Stimulated activated CD4-positive, alpha-beta T cell treated with anti-CD3 and anti-CD28 coated beads, Interleukin-2, amount 100 ng/mL, for 48 hours (primary cell): ENCODE results near the gene SDHB.
A peak's percentile ranks its signal among the peaks of the same experiment; 100 is the strongest.

ENCODE experiments used
- DNase-seq, 2 donors: peaks; one replicate each; pipeline ENCODE4 v3.0.0-alpha.2; 2020

Gene SDHB

DNA sequence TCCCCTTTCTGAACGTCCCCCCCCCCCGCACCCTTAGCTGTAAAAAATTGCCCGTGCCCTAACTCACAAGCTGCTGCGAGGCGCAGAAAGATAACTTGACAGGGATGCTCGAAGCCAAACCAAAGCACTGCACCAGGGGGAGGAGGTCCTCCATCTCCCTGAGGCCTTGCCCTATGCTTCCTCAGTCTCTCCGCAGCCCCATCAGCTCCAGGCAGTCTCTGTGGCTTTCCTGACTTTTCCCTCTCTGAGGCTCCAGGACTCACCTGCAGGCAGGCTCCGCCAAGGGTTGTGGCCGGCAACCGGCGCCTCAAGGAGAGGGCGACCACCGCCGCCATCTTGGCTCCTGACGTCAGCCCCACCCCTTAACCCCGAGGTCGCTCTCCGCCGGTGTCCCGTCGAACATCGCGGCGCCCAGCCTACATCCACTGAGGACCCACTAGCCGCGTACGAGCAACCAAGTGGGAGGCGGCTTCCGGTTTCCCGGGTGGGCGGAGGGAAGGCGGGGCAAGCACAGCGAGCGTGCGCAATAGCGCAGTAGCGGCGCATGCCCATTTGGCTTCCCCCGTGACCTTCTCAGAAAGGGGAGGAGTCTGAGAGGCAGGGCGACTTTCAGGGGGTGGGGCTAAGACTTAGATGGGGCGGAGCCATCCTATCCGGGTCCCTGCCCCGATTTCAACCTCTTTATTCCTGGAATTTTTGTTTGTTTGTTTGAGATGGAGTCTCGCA, at the start of gene SDHB:
Gene SDHB (minus strand): TSS at position 348 of the 726 bp plus-strand sequence. CDS start 13 bp downstream, at position 335.
- peak; percentile 99 for DNase-seq

GRCh38 chr1:17102232-17102631, 48.4 kb upstream of the SDHB start:
- DNase-seq, result no peak

DNA sequence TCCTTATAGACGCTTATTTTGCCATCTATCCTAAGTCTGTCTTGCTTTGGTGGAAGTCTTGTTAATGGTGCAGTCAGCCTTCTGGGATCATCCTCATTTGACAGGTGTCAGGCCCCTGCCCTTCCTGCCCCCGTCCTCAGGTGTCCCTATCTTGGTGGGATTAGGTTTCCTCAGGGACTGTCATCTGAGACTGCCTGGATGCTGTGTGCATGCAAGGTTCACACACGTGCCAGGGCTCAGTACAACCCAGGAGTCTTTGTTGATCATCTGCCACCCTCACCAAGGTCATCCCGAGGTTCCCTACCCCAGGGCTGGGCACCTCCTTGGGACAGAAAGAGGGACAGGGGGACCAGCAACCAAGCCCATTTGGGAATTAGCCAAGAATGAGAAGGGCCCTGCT, 47.4 kb upstream of the SDHB start:
- no peak for DNase-seq

GRCh38 chr1:17099616-17100340, 45.9 kb upstream of the SDHB start:
- no peak for DNase-seq

DNA sequence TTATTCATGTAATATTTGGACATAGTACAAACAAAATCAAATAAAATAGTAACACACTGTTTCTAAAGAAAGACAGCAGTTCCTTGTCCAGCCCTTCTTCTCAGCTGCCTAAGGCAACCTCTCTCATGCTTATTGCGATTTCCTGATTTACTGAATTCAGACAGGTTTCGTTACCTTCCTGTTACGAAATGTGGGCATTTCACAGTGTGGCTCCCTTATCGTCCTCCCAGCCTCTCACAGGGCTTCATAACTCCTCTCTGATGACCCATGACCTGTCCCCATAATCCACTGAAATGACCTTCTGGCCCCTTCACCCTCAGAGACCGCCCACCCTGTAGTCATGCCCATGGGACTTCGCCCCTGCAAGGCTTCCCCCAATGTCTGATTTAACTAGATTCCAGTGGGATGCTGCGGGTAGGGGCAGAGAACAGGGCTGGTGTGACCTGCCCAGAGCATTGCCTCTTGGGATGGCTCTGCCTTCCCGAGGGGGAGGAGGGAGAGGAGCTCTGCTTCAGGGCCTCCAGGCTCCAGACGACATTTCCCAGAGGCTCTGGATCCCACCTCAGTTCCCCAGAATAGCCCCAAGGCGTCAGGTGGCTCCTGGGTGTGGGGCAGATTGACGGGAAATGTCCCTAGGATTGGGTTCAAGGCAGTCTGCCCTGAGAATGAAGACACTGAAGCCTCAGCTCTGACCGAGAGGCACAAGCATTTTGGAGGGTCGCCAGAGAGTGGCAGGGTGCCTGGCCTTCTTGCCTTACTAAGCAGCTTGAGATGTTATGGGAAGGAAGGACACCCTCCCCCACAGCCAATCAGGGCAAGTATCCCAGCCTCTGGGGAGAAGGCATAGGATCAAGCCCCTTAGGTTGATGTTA, 44.9 kb upstream of the SDHB start:
- DNase-seq, result no peak

DNA sequence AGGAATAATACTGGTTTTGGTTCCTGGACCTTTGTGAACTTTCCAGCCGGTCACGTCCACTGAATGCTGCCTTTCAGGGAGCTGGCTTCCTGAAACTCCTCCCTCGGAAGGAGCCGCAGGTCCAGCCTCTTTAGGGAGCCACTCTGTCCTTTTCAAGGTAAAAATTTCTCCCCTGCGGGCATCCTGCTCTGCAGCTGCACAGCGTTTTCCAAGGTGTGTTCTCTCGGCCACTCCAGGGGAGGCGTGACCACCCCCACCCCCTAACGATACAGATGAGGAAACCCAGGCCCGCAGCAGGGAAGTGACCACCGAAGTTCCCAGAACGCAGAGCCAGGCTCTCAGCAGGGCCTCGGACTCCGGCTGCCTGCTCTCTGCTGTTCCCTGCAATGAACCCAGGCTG, 44.0 kb upstream of the SDHB start:
- no peak for DNase-seq

- no peak for DNase-seq
These were observed 43.3 kb upstream of the SDHB start for GRCh38 chr1:17097147-17097546.

DNA sequence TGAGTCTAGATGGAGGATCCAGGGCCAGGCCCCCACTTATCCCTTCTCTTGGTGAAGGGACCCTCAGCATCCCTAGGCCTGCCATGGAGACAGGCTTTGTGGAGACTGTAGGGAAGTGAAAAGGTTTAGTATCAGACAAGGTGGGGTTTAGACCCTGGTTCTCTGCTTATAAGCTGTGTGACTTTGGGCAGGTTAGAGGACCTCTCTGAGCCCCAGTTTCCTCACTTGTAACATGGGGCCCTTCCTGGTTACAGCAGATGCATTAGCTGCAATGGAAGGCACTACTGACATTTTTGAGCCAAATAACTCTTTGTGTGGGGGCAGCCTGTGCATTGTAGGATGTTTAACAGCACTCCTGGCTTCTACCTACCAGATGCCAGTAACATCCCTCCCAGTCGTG, 42.8 kb upstream of the SDHB start:
- DNase-seq, result no peak

GRCh38 chr1:17095141-17095540, 41.3 kb upstream of the SDHB start:
- no peak for DNase-seq

DNA sequence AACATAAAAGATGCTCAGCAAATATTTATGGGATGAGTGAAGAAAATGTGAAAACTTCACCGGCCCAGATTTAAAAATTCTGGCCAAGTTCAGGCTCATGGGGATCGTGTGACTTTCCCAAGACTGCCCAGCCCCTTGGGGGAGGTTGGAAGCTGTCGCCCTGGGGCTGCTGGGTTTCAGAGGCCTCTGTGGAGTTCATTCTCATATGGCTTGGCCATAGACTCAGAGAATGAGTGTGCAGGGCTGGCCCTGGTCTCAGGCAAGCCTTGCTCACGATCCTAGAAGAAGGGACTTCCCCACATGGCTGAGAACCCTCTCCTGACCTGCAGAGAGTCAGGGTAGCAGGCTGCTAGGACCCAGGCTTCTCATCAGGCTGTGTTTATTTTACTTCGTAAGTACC, 40.8 kb upstream of the SDHB start:
- no peak for DNase-seq

DNA sequence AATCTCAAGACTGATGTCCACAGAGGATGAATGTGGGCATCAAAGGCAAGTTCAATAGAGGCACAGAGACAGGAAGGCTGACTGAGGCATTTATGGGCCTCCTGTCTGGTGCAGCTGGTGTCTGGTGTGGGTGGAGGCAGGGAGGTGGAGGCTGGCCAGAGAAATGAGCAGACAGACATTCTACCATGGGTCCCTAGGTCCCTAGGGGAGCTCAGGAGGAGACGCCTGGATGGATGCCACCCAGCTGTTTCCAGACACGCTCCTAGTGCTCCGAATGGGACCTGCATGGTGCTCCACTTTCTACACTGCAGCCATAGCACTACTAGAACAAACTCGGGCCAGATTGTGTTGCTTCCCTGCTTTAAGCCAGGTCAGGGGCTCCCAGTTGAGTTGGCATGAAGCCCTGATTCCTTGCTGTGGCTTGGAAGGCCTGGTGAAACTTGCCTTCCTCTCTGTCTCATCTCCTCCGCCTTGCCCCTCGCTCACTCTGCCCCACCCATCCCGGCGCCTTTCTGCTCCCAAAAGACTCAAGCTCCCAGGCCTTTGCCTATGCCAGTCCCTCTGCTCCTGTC, 40.1 kb upstream of the SDHB start:
- DNase-seq, result no peak

GRCh38 chr1:17091252-17091651, 37.4 kb upstream of the SDHB start:
- DNase-seq, result no peak

DNA sequence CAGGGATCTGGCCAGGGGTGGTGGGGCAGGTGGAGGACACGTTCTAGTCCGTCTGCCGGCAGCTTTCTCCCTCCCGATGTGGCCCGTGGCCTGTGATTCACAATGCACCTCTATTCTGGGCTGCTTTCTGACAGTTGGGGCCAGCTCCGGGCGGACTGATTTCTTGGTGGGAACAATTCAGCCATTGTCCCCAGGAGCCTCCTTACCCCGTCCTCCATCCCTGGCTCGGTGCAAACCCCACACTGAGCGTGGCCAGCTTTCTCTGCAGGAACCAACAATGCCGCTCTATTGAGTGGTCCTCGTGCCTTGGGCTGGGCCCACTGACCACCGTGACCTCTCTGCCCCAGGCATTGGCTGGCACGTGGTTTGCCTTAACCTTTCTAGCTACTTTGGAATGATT, 35.7 kb upstream of the SDHB start:
- DNase-seq, result no peak

- no peak for DNase-seq
These were observed 32.9 kb upstream of the SDHB start for GRCh38 chr1:17086751-17087150.

GRCh38 chr1:17084787-17085186, 31.0 kb upstream of the SDHB start:
- no peak for DNase-seq

DNA sequence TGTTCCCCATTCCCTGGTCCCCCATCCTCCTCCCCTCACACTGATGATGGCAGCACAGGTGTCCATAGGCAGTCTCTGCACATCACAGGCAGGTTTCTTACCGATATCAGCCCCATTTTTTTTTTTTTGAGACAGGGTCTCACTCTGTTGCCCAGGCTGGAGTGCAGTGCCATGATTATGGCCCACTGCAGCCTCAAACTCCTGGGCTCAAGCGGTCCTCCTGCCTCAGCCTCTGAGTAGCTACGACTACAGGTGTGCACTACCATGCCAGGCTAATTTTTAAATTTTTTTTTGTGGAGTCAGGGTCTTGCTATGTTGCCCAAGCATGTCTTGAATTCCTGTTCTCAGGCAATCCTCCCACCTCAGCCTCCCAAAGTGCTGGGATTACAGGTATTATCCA, 28.9 kb upstream of the SDHB start:
- DNase-seq, result no peak

- DNase-seq, result no peak
These were observed 27.6 kb upstream of the SDHB start for GRCh38 chr1:17081439-17081838.

DNA sequence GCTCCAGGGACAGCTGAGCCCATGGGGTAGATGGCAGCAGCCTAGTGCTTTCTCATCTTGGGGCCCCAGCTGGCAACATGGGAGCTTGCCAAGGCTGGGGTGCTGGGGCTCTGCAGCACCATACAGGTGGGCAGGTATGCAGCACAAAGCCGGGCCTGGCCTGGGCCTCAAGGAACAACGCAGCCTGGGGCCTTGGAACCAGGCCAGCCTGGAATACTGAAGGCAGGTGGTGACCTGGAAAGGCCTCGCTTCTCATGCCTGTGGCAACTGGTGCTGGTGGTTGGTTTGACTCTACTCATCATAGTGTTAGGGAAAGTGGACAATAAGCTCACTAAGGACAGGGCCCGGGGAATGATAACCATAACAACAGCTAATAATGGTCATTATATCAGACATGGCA, 27.0 kb upstream of the SDHB start:
- DNase-seq, result no peak

- no peak for DNase-seq
These were observed 26.4 kb upstream of the SDHB start for GRCh38 chr1:17080085-17080759.

GRCh38 chr1:17078991-17079868, 25.4 kb upstream of the SDHB start:
- DNase-seq, result no peak

DNA sequence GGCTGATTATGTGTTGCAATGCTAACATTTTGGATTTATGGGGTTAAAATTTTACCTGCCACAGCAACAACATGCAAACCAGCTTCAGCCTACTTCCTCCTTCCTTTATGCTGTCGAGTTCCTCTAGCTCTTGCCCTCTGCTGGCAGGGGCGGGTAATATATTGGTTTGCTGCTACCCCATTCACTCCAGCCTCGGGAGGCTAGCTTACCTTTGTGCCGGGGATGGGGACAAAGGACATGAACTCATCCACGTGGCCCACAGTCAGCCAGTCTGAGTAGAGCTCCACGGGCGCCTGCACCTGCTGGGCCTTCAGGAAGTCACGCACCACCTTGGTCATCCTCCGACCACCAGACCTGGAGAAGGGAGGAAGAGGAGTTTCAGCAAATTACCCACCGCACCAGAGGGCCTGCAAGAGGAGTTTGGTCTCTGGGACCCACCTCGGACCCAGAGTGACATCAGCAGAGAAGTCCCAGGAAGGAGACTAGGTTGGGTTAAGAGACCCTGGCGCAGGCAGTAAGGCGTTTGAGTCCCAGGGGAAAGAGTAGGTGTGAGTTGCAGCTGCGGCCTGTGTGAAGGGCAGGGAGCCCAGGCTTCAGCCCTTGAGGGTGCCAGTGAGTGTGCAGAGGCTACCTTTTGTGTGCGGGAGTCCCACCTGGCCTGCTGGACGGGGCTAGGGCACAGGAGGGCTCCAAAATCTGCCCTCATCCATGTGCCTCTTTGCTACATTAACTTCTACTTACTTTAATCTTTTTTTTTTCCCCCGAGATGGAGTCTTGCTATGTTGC, 21.8 kb upstream of the SDHB start:
- no peak for DNase-seq
